Measurements from ENCODE around the gene LMTK3.

DNA sequence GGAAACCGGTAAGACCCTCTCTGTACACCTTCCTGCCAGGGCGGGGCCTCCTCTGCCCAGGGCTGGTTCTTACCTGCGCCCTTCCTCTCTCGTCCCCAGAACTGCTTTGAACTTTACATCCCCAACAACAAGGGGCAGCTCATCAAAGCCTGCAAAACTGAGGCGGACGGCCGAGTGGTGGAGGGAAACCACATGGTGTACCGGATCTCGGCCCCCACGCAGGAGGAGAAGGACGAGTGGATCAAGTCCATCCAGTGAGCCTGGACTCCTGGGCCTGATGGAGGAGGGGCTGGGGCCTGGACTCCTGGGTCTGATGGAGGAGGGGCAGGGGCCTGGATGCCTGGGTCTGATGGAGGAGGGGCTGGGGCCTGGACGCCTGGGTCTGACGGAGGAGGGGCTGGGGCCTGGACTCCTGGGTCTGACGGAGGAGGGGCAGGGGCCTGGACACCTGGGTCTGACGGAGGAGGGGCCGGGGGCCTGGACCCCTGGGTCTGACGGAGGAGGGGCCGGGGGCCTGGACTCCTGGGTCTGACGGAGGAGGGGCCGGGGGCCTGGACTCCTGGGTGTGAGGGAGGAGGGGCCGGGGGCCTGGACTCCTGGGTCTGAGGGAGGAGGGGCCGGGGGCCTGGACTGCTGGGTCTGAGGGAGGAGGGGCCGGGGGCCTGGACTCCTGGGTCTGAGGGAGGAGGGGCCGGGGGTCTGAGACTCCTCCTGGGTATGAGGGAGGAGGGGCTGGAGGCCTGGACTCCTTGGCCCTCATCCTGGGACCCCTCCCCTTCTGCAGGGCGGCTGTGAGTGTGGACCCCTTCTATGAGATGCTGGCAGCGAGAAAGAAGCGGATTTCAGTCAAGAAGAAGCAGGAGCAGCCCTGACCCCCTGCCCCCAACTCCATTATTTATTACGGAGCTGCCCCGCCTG, 33.0 kb downstream of the LMTK3 start:
- TF ChIP-seq, protein P1, sequence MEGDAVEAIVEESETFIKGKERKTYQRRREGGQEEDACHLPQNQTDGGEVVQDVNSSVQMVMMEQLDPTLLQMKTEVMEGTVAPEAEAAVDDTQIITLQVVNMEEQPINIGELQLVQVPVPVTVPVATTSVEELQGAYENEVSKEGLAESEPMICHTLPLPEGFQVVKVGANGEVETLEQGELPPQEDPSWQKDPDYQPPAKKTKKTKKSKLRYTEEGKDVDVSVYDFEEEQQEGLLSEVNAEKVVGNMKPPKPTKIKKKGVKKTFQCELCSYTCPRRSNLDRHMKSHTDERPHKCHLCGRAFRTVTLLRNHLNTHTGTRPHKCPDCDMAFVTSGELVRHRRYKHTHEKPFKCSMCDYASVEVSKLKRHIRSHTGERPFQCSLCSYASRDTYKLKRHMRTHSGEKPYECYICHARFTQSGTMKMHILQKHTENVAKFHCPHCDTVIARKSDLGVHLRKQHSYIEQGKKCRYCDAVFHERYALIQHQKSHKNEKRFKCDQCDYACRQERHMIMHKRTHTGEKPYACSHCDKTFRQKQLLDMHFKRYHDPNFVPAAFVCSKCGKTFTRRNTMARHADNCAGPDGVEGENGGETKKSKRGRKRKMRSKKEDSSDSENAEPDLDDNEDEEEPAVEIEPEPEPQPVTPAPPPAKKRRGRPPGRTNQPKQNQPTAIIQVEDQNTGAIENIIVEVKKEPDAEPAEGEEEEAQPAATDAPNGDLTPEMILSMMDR (IDR thresholded peaks at IDR 0.05): no peak
- TF ChIP-seq TCF7L2 (IDR thresholded peaks at IDR 0.05; ENCODE audit: low read depth, low read length): no peak
